Measurements from ENCODE around the gene ZFP30.
A peak's percentile ranks its signal among the peaks of the same experiment; 100 is the strongest.
"Not testable (repeated sequence)": the region's sequence is repeated elsewhere in the genome, so short reads cannot be mapped to it uniquely, and the experiment has no call there.

Gene ZFP30

DNA sequence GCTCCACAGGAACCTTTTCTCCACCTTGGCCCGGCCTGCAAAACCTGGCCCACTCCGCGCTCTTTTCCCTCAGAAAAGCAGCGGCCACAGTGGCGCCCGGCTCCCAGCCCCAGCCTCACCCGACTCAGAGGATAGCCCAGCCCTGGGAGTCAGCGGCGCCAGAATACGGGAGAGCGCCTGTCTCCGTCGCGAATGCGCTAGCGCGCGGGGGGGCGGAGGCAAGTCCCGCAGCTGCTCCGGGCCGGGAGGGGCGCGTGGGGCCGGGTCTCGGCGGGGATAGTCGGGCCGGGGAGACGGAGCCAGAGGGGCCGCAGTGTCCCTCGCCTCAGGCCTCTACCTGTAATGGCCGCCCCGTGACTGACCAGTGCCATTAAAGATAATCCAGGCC lies at the start of gene ZFP30:
Gene ZFP30 (minus strand): TSS at position 165 of the 388 bp plus-strand sequence. CDS start 7,643 bp downstream, outside the sequence.
- DNase-seq: peak; percentile 80 to 86

GRCh38 chr19:37699057-37699456 lies 43.8 kb upstream of the ZFP30 start:
- DNase-seq: no peak

- DNase-seq: no peak
These were observed 43.0 kb upstream of the ZFP30 start for GRCh38 chr19:37698216-37698615.

GRCh38 chr19:37695144-37695899 lies 40.1 kb upstream of the ZFP30 start:
- DNase-seq: no peak

DNA sequence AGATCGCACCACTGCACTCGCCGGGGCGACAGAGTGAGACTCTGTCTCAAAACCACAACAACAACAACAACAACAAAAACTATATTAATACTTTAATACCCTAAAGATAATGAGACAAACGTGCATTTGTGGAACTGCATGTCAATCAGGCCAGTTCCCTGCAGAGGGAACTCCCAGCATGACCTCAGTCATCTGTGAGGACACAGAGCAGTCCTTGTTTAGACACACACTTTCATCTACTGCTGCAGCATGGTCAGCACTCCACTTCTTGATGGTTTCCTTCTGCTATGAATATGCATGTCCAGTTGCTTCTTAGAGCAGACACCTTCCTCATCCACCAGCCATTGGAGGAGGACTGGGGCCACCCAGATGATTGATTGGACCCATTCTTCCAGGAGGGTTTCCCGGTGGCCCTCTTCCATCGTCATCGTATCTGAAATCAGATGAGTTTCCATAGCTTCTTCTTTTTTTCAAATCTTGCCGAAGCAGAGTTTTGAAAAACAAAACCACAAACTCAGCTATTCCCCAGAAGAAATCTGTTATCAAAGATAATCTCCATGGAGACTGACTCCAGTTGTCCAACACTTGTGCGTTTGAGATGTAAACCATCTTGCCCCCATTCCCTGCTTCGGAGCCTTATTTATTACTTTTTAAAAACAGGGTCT lies 37.8 kb upstream of the ZFP30 start:
- DNase-seq: no peak

DNA sequence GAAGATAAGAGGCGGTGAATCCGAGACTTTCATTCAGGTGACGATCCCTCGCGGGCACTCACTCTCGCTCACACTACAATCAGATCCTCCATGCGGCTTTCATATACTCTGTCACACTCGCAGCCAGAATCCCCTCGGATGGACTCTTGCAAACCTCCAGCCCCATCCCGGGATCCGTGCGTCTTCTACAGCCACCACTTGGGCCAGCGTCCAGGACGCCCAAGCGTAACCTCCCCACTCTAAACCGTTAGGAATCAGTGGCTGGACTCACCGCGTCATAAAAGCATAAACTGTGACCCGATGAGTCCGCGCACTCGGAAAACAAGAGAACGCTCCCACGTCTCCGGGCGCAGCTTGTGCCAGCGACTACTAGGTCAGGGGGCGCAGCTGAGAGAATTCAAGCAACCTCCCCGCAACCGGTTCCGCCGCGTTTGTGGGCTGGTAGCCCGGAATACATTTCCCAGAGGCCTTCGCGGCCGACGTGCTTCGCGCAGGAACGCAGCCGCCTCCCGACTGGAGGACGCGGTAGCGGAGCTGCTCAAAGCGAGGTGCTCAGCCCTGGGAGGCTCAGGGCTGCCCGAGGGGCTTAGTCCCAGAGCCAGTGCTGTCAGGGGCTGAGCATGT lies 36.7 kb upstream of the ZFP30 start:
- DNase-seq: peak; percentile 81 to 82

DNA sequence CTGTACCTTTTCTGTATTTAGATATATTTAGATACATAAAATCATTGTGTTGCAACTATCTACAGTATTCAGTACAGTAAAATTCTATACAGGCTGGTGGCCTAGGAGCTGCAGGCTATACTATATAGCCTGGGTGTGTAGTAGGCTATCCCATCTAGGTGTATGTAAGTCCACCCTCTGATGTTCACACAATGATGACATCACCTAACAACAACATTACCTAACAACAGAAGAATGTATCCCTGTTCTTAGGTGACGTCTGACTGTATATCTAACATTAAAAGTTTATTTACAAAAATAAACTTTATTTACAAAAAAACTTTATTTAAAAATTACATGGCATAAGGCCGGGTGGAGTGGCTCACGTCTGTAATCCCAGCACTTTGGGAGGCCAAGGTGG lies 28.3 kb upstream of the ZFP30 start:
- DNase-seq: no peak

GRCh38 chr19:37669450-37669914 lies 14.2 kb upstream of the ZFP30 start:
- no peak for DNase-seq

DNA sequence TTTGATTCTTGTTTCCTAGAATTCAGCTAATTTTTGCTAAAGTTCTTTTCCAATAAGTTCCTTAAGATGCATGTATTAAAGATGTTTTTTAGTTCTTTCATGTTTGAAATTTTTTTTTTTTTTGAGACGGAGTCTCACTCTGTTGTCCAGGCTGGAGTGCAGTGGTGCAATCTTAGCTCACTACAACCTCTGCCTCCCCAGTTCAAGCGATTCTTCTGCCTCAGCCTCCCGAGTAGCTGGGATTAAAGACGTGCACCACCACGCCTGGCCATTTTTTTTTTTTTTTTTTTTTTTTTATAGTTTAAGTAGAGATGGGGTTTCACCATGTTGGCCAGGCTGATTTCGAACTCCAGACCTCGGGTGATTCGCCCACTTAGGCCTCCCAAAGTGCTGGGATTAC lies 1.9 kb upstream of the ZFP30 start:
- not testable (repeated sequence) for DNase-seq

- DNase-seq: peak; percentile 87 to 89
These were observed 565 bp upstream of the ZFP30 start for GRCh38 chr19:37655689-37656371.

- DNase-seq: peak; percentile 29 to 33
These were observed 500 bp downstream of the ZFP30 start for GRCh38 chr19:37654629-37655300.

GRCh38 chr19:37654118-37654517 lies 1.1 kb downstream of the ZFP30 start:
- no peak for DNase-seq

GRCh38 chr19:37635076-37636056 lies 19.9 kb downstream of the ZFP30 start:
- no peak for DNase-seq

GRCh38 chr19:37594982-37595382 lies 60.3 kb downstream of the ZFP30 start:
- DNase-seq: peak; percentile 60 to 62

DNA sequence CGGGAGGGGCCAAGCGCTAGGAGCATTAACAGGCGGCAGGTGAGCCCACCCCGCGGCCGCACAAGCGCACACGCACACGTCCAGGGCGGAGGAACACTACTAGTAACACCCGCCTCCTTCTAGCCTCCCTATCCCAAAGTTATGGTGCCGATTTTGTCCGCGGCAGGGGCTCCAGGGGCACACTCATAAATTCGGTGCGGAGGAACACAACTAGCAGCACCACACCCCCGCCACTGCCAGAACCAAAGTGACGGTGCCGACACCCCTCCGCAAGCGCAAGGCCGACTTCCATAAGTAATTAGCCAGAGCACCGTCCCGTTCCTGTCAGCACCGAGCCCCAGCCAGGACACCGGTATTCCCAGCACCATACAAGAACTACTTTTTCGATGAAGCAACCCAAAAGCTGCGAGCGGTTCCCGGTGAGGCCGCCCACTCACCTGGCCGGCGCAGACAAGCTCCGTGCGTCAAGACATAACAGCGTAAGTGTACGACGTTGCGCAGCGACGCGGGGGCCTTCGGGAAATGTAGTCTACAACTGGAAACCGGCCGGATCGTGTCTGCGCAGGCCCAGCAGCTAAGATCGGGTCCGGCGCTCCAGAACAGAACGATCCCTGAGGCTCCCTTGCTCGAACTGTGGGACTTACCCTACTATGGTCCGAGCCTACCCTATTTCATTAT lies 60.8 kb downstream of the ZFP30 start, which contains the start of the genes ZNF540 and ZNF571:
Gene ZNF540 (plus strand): TSS at position 573 of the 678 bp plus-strand sequence. CDS start 3,572 bp downstream, outside the sequence.
Gene ZNF571 (minus strand): TSS at position 489 of the 678 bp plus-strand sequence. CDS start 8,116 bp downstream, outside the sequence.
- DNase-seq: peak; percentile 92 to 93

GRCh38 chr19:37593996-37594303 lies 61.3 kb downstream of the ZFP30 start:
- DNase-seq: no peak

GRCh38 chr19:37583340-37583739 lies 71.9 kb downstream of the ZFP30 start:
- DNase-seq: no peak

DNA sequence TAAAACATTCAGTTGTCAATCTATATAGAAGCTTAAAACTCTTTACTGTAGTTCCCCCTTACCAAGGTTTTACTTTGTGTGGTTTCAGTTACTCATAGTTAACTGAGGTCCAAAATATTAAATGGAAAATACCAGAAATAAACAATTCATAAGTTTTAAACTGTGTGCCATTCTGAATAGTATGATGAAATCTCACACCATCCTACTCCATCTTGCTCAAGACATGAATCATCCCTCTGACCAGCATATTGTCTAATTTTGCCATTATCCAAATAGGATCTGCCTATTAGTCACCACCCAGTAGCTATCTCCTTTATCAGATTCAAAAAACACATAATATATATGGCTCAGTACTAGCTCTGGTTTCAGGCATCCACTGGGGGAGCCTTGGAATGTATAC lies 83.1 kb downstream of the ZFP30 start:
- no peak for DNase-seq

GRCh38 chr19:37565370-37565669 lies 89.9 kb downstream of the ZFP30 start:
- DNase-seq: no peak

DNA sequence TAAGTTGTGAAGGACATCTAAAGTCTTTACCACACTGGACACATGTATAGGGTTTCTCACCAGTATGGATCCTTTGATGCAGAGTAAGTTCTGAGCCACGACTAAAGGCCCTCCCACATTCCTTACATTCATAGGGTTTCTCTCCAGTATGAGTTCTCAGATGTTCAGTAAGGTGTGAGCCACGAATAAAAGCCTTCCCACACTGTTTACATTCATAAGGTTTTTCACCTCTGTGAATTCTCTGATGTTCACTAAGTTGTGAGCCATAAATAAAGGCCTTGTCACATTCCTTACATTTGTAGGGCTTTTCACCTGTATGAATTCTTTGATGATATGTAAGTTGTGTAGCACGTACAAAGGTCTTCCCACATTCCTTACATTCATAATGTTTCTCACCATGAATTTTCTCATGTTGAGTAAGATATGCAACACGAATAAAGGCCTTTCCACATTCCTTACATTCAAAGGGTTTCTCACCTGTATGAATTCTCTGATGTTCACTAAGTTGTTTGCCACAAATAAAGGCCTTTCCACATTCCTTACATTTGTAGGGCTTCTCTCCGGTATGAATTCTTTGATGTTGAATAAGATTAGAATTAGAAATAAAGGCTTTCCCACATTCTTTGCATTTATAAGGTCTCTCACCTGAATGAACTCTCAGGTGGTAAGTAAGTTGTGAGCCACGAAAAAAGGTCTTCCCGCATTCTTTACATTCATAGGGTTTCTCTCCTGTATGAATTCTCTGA lies 90.5 kb downstream of the ZFP30 start:
- DNase-seq: no peak
